Stomach (tissue), 9 donors: ENCODE data around the gene FIBP. TPM values are rescaled to one million over a fixed set of nuclear protein-coding genes. Genes with fewer than 3 reads are reported as not detected.

Experiments used
- DNase-seq, 2 donors: peaks; one replicate each; pipeline versions ENCODE4 v3.0.0 to v3.0.0-alpha.2; 2013 to 2019
- H3K27ac ChIP-seq, 5 donors: fragments of 200-600 bp in 4 of 5; sonication (generic) in 4 of 5; one replicate each; pipeline ENCODE4 v1.5.1; 2013 to 2019; ENCODE audit warnings: mild to moderate bottlenecking in 1 of 5, moderate library complexity in 1 of 5
- H3K27me3 ChIP-seq, 3 donors: fragments of 200-600 bp; sonication (generic); one replicate each; pipeline ENCODE4 v1.5.1; 2017 to 2019; ENCODE audit warnings: mixed run types in 1 of 3
- H3K36me3 ChIP-seq, 4 donors: fragments of 200-600 bp; sonication (generic); 1 replicate in 3 of 4; 2 replicates in 1 of 4; pipeline ENCODE4 v1.5.1; 2016 to 2019
- H3K4me1 ChIP-seq, 4 donors: fragments of 200-600 bp; sonication (generic); one replicate each; pipeline ENCODE4 v1.5.1; 2016 to 2019
- H3K4me3 ChIP-seq, 4 donors: fragments of 200-600 bp; sonication (generic) in 3 of 4; one replicate each; pipeline ENCODE4 v1.5.1; 2016 to 2019; ENCODE audit warnings: mild to moderate bottlenecking in 1 of 4
- H3K9me3 ChIP-seq, 4 donors: fragments of 200-600 bp; sonication (generic); one replicate each; pipeline ENCODE4 v1.5.1; 2016 to 2019
- EP300 ChIP-seq: sonication (generic); formaldehyde crosslinking; IDR thresholded peaks from one replicate; pipeline ENCODE4 v1.6.1; 2017; ENCODE audit warnings: antibody characterized with exemption
- POLR2A ChIP-seq, 4 donors: fragments of 450-650 bp; IDR thresholded peaks; one replicate each; pipeline ENCODE4 v1.6.1; 2016; ENCODE audit warnings: antibody characterized with exemption in 4 of 4, control low read depth in 2 of 4, mild to moderate bottlenecking in 1 of 4, moderate library complexity in 1 of 4
- POLR2AphosphoS5 ChIP-seq, 3 donors: sonication (generic); formaldehyde crosslinking; IDR thresholded peaks; one replicate each; pipeline ENCODE4 v1.6.1; 2016; ENCODE audit warnings: antibody characterized with exemption in 3 of 3
- WGBS, 5 donors: extraction: QIAGEN DNeasy Blood & Tissue Kit in 3 of 5; methylation state at CpG; one replicate each; pipeline versions ENCODE4 v1.1.5 to v1.1.7; 2013 to 2018; 5-methylcytosine and 5-hydroxymethylcytosine counted together
- intact Hi-C: fragments of 100-400 bp; cut with DNase I; formaldehyde crosslinking; loops from one replicate; pipeline ENCODE4 v1.15.1; 2023; ENCODE audit warnings: low total_unique reads
- polyA plus RNA-seq, 3 donors: library from polyadenylated mRNA; stranded (reverse); fragments of 200-250 nt; gene quantifications; one replicate each; pipeline ENCODE4 v1.2.3, GENCODE V29; 2013
- total RNA-seq, 5 donors: library from RNA; depleted of rRNA; stranded (reverse); fragments of >200 nt; gene quantifications; one replicate each; pipeline versions ENCODE4 v1.1.0 to v1.2.3, GENCODE V29; 2014 to 2016
- TF ChIP-seq, protein P1 (sequence below), 7 experiments: fragments of 450-650 bp in 4 of 7; fragments of 200-600 bp in 3 of 7; sonication (generic) in 3 of 7; IDR thresholded peaks; one replicate each; pipeline ENCODE4 v1.5.1; 2016 to 2019; ENCODE audit warnings: antibody characterized with exemption in 7 of 7, control low read depth in 2 of 7, mild to moderate bottlenecking in 1 of 7
- donor health status: healthy with polysubstance abuse.
- donor health status: Bipolar disorder and iron deficiency.
- donor health status: healthy.

The FIBP gene
- total and polyA plus RNA-seq, 8 donors, result 25.4 to 488 (median 70.2) TPM

DNA sequence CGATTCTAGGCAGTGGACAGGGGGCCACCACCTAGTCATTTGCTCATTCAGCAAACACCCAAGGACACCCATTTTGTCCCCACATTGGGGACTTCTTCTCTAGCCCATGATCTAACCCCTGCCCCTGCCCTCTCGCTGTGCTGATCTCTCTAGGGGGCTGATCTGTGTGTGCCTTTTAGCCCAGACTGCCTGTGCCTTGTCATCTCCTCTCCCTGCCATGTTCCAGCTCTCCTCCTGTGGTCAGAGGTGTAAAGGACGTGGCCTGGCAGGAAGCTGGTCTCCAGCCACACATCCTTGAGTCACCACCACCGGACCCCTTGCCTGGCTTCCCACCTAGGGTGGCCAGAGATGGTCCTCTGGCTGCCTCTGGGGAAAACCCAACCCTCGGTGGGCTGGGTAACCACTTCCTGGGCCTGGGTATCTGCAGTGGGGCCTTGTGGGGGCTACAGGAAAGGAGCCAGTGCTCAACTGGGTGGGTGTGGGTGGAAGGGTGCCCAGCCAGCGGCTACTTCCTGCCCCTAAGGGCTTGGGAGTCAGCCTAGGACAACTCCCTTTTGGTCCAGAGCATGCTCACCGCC, 7.3 kb downstream of the FIBP start:
- Histone ChIP-seq H3K27ac (no peak overlapping the region), H3K36me3 (peaks cover 20 to 46% (median 35%) of the 10 kb centered on the region in 4 donors), H3K27me3 (no peaks in the 10 kb centered on the region), H3K9me3 (no peaks in the 10 kb centered on the region), H3K4me3 (no peak overlapping the region), H3K4me1 (peaks cover 7 to 20% (median 15%) of the 10 kb centered on the region in 4 donors)
- DNase-seq, result no peak
- 59 to 90% (median 65%) methylated on average over 5 to 7 of the region's 7 CpGs for whole genome bisulfite sequencing, 5 donors
- intact Hi-C loops, result loop anchor here (5.0 kb wide), 1 partner anchor 81 kb away; the partner anchor contains the start of gene SART1
- no peak for TF ChIP-seq EP300
- TF ChIP-seq, protein P1, sequence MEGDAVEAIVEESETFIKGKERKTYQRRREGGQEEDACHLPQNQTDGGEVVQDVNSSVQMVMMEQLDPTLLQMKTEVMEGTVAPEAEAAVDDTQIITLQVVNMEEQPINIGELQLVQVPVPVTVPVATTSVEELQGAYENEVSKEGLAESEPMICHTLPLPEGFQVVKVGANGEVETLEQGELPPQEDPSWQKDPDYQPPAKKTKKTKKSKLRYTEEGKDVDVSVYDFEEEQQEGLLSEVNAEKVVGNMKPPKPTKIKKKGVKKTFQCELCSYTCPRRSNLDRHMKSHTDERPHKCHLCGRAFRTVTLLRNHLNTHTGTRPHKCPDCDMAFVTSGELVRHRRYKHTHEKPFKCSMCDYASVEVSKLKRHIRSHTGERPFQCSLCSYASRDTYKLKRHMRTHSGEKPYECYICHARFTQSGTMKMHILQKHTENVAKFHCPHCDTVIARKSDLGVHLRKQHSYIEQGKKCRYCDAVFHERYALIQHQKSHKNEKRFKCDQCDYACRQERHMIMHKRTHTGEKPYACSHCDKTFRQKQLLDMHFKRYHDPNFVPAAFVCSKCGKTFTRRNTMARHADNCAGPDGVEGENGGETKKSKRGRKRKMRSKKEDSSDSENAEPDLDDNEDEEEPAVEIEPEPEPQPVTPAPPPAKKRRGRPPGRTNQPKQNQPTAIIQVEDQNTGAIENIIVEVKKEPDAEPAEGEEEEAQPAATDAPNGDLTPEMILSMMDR (IDR thresholded peaks at IDR 0.05), result no peak
- no peak for TF ChIP-seq POLR2AphosphoS5 (IDR thresholded peaks at IDR 0.05)
- no peak for TF ChIP-seq POLR2A (IDR thresholded peaks at IDR 0.05)

DNA sequence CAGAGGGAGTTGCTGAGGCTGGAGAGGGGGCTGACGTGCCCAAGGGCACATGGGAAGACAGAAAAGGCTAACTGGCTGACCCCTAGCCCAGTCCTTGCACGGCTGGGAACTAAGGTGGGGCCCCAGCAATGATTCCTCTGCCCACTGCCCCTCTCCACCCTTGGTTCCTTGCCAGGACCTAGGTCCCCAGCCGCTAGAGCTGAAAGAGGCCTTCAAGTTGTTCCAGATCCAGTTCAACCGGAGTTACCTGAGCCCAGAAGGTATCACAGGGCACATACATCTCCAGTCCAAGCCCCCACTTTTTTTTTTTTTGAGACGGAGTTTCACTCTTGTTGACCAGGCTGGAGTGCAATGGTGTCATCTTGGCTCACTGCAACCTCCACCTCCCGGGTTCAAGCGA, 8.2 kb downstream of the FIBP start:
- no peaks in the 10 kb centered on the region for H3K27me3 ChIP-seq
- no peaks in the 10 kb centered on the region for H3K9me3 ChIP-seq
- peaks cover 15 to 37% (median 27%) of the 10 kb centered on the region in 4 donors for H3K36me3 ChIP-seq
- WGBS, 5 donors, result 42 to 71% (median 57%) methylated on average over 6 to 7 of the region's 7 CpGs
- H3K4me1 ChIP-seq, result peaks cover 7 to 11% (median 9%) of the 10 kb centered on the region in 4 donors
- peak overlapping the region in 2 of 4 donors; percentile 15 to 16 for H3K4me3 ChIP-seq
- TF ChIP-seq POLR2AphosphoS5 (IDR thresholded peaks at IDR 0.05) (no peak), EP300 (no peak), POLR2A (IDR thresholded peaks at IDR 0.05) (no peak)
- TF ChIP-seq, protein P1 (IDR thresholded peaks at IDR 0.05), result no peak
- H3K27ac ChIP-seq, result peak overlapping the region in 1 of 5 donors; percentile 53
- DNase-seq, result peak in 1 of 2 donors; percentile 55
- intact Hi-C loops, result loop anchor here (5.0 kb wide), 1 partner anchor 82 kb away; the partner anchor contains the start of gene SART1

DNA sequence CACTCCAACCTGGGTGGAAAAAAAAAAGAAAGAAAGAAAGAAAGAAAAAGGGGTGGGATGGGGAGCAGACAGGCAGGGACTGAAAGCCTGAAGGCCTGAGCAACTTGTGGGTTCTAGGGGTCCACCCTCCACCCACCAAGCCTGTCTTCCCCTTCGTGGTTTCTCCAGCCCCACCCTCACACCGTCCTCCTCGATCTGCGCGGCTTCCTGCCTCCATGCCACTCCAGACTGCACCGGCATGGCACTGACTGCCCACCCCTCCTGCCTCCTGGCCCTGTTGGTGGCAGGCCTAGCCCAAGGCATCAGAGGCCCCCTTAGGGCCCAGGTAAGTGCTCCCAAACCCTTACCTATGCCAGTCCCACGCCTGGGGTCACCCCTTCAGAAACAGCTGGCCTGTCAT, 8.7 kb downstream of the FIBP start, which contains the start of gene CTSW:
Gene CTSW, plus strand, starts transcription at position 221 of the 400 bp plus-strand sequence. Its CDS starts 18 bp downstream, at position 239.
- intact Hi-C loops, result loop anchor here (5.0 kb wide), 1 partner anchor 83 kb away; the partner anchor contains the start of gene SART1
- peak within 1 kb of the TSS in 1 of 5 donors; percentile 53 for H3K27ac ChIP-seq
- no peaks in the 10 kb centered on the region for H3K9me3 ChIP-seq
- H3K36me3 ChIP-seq, result peaks cover 12 to 33% (median 26%) of the 10 kb centered on the region in 4 donors
- H3K4me3 ChIP-seq, result peak within 1 kb of the TSS in 2 of 4 donors; percentile 15 to 16
- H3K4me1 ChIP-seq, result peaks cover 3 to 7% (median 4%) of the 10 kb centered on the region in 4 donors
- WGBS, 5 donors, result 29 to 43% (median 38%) methylated on average over 6 to 7 of the region's 7 CpGs
- no peaks in the 10 kb centered on the region for H3K27me3 ChIP-seq
- TF ChIP-seq, protein P1 (IDR thresholded peaks at IDR 0.05), result no peak
- TF ChIP-seq POLR2AphosphoS5 (IDR thresholded peaks at IDR 0.05) (no peak), EP300 (no peak), POLR2A (IDR thresholded peaks at IDR 0.05) (no peak)
- DNase-seq, result no peak

DNA sequence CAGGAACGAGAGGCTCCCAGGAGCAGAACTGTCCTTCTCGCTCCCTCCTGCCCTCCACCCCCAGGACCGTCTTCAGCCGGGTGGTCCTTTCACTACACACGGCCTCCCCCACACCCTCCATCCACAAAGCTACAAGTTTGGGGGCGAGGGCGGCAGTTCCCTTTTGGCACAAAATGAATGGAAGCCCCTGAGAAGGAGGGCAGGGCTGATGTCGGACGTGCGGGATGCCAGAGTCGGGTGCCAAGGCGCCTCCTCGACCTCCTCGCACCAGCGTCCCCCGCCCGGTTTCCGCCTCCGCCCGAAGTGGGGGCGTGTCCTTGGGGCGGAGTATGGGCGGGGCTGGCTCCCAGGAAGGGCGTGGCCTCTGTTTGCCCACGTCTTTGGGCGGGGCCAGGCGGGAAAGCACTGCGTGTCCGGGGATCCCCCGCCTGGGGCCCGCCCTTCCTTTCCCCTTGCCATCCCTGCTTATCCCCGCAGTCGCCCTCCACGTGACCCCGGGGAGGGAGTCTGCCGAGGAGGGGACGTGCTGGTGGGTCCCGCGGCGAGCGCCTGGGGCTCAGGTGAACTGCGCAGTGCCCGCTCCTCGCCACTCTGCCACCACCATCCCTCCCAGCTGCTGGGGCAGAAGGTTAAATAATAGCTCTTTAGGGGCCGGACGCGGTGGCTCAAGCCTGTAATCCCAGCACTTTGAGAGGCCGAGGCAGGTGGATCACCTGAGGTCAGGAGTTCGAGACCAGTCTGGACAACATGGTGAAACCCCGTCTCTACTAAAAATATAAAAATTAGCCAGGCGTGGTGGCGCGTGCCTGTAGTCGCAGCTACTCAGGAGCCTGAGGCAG, 14.7 kb downstream of the FIBP start:
- Histone ChIP-seq H3K4me1 (peaks cover 34 to 42% (median 39%) of the 10 kb centered on the region in 4 donors), H3K4me3 (peak overlapping the region; percentile 60 to 63 (median 62)), H3K36me3 (peaks cover 0 to 22% (median 12%) of the 10 kb centered on the region in 4 donors), H3K27me3 (no peaks in the 10 kb centered on the region), H3K27ac (peak overlapping the region; percentile 77 to 91 (median 87)), H3K9me3 (no peaks in the 10 kb centered on the region)
- DNase-seq, result peak; percentile 97 to 98
- WGBS, 5 donors, result 7 to 13% (median 7%) methylated on average over 29 to 54 of the region's 54 CpGs
- intact Hi-C loops, result no loop called here
- TF ChIP-seq EP300, result peak; percentile 7
- peak; percentile 79 to 96 (median 93) for TF ChIP-seq POLR2AphosphoS5 (IDR thresholded peaks at IDR 0.05)
- TF ChIP-seq POLR2A (IDR thresholded peaks at IDR 0.05), result no peak
